Tibial nerve (tissue), 3 donors: Measurements from ENCODE around the gene CDCA5.

Source experiments
- POLR2A ChIP-seq, 2 donors: fragments of 450-650 bp; IDR thresholded peaks; one replicate each; pipeline ENCODE4 v1.6.1; 2017; ENCODE audit warnings: antibody characterized with exemption in 2 of 2, mild to moderate bottlenecking in 2 of 2, moderate library complexity in 2 of 2
- TF ChIP-seq, protein P1 (sequence below), 5 experiments: fragments of 200-600 bp in 3 of 5; fragments of 450-650 bp in 2 of 5; sonication (generic) in 3 of 5; IDR thresholded peaks; one replicate each; pipeline ENCODE4 v1.5.1; 2016 to 2019; ENCODE audit warnings: antibody characterized with exemption in 5 of 5, mild to moderate bottlenecking in 3 of 5, moderate library complexity in 2 of 5

DNA sequence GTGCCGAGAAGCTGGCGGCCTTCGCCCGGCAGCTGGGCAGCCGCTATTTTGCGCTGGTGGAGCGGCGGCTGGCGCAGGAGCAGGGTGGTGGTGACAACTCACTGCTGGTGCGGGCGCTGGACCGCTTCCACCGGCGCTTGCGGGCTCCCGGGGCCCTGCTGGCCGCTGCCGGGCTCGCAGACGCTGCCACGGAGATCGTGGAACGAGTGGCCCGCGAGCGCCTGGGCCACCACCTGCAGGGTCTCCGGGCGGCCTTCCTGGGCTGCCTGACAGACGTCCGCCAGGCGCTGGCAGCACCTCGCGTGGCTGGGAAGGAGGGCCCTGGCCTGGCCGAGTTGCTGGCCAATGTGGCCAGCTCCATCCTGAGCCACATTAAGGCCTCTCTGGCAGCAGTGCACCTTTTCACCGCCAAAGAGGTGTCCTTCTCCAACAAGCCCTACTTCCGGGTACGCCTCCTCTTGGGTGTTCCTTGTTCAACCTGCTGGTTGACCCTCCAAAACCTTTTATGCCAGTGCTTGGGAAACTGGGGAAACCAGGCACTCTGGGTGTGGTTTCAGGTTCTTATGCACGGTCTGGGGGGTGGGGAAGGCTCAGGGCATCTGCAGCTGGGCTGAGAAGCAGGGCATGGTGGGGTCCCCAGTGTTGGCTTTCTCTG, 24.8 kb upstream of the CDCA5 start:
- TF ChIP-seq, protein P1, sequence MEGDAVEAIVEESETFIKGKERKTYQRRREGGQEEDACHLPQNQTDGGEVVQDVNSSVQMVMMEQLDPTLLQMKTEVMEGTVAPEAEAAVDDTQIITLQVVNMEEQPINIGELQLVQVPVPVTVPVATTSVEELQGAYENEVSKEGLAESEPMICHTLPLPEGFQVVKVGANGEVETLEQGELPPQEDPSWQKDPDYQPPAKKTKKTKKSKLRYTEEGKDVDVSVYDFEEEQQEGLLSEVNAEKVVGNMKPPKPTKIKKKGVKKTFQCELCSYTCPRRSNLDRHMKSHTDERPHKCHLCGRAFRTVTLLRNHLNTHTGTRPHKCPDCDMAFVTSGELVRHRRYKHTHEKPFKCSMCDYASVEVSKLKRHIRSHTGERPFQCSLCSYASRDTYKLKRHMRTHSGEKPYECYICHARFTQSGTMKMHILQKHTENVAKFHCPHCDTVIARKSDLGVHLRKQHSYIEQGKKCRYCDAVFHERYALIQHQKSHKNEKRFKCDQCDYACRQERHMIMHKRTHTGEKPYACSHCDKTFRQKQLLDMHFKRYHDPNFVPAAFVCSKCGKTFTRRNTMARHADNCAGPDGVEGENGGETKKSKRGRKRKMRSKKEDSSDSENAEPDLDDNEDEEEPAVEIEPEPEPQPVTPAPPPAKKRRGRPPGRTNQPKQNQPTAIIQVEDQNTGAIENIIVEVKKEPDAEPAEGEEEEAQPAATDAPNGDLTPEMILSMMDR (IDR thresholded peaks at IDR 0.05): no peak
- TF ChIP-seq POLR2A (IDR thresholded peaks at IDR 0.05): no peak
